Measurements from ENCODE around the gene IFITM5. TPM values are rescaled to one million over a fixed set of nuclear protein-coding genes. Genes with fewer than 3 reads are reported as not detected.

Gene IFITM5
- total RNA-seq, 3 donors from 2014 or later, result not detected

DNA sequence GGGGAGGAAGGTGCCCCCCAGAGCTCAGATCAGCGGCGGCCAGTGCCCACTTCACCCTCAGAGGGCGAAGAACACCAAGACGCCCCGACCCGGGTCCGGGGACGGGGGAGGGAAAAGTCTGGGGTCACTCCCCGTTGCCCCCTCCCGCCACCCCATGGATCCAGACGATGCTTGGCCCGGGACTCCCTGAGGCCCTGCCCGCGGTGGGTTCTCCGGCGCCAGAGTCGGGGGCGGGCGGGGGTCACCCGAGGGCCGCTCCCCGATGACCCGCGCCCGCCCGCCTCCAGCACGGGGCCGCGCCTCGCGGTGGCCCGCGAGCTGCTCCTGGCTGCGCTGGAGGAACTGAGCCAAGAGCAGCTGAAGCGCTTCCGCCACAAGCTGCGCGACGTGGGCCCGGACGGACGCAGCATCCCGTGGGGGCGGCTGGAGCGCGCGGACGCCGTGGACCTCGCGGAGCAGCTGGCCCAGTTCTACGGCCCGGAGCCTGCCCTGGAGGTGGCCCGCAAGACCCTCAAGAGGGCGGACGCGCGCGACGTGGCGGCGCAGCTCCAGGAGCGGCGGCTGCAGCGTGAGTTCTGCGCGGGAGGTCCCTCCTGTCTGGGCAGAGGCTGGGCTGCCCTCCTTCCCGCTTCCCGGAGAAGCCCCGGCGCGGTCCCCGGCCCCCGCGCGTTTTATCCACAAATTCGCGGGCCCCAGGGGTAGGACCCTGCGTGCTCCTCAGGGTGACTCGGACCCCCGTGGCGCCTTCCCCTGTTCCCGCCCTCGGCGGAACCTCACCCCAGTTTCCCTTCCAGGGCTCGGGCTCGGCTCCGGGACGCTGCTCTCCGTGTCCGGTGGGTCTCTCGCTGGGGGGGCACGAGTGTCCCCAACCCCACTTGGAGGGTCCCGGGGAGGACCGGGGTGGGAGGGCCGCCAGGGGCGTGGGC lies 20.0 kb downstream of the IFITM5 start:
- no peak overlapping the region for H3K27ac ChIP-seq
- H3K4me1 ChIP-seq, result no peaks in the 10 kb centered on the region
- TF ChIP-seq POLR2A (IDR thresholded peaks at IDR 0.05) (no peak), POLR2AphosphoS5 (IDR thresholded peaks at IDR 0.05) (no peak), CTCF (IDR thresholded peaks at IDR 0.05) (no peak)
- H3K36me3 ChIP-seq, result no peaks in the 10 kb centered on the region
- intact Hi-C loops (cut with DNase I; ENCODE audit: low total_unique reads), result no loop called here
- peak overlapping the region; percentile 32 to 59 (median 33) for H3K4me3 ChIP-seq
- H3K27me3 ChIP-seq, result peaks cover 24 to 56% of the 10 kb centered on the region in 2 donors
- peaks cover 0 to 4% of the 10 kb centered on the region in 2 donors for H3K9me3 ChIP-seq
- DNase-seq (ENCODE audit: low spot score in 2 of 2), result peak in 1 of 2 donors; percentile 43

DNA sequence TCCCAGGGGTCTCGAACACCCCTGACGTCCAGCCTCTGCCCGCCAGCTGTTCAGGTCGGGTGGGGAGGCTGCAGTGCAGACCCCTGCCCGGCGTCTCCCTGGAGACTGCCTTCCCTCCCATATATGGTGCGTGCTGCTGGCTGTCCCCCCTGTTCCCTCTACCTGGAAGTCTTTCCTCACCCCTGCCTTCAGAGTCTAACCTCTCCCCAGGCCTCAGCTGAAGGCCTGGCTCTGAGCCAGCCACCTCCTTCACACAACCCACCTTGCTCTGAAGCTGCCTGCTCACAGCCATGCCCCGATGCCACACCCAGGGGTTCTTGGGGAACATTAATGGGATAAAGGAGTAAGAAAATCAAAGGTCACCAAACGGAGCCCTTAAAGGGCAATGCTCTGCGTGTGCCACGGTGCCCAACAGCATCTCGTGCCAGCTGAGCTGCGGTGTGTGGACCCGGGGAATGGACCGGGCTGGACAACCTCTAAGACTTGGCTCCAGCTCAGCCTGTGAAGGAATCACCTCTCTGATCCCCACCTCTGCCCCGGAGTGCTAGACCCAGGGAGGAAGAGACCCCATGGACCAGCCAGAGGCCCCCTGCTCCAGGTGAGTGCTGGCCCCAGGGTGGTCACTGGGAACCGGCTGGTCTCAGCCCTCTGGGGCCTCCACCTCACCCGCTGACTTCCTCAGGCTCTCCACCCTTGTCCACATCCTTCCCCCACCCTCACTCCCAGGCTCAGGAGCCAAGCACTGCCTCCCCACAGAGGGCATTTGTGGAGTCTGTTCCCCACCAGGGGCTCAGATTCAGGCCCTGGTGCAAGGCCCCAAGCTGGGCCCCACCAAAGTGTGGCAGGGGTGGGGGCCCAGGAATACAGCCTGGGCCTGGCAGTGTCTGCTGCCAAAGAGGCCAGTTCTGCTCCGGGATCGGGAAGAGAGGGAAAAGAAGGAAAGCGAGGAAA lies 21.1 kb downstream of the IFITM5 start, which contains the start of gene NLRP6:
Gene NLRP6 (plus strand): TSS at position 407 of the 951 bp plus-strand sequence. CDS start 163 bp downstream, at position 570.
- no peaks in the 10 kb centered on the region for H3K4me1 ChIP-seq
- no peak within 1 kb of the TSS for H3K27ac ChIP-seq
- intact Hi-C loops (cut with DNase I; ENCODE audit: low total_unique reads), result no loop called here
- peak in 1 of 2 donors; percentile 35 for DNase-seq (ENCODE audit: low spot score in 2 of 2)
- H3K9me3 ChIP-seq, result peaks cover 0 to 4% of the 10 kb centered on the region in 2 donors
- no peaks in the 10 kb centered on the region for H3K36me3 ChIP-seq
- TF ChIP-seq CTCF (IDR thresholded peaks at IDR 0.05) (no peak), POLR2A (IDR thresholded peaks at IDR 0.05) (no peak), POLR2AphosphoS5 (IDR thresholded peaks at IDR 0.05) (no peak)
- H3K27me3 ChIP-seq, result peaks cover 24 to 50% of the 10 kb centered on the region in 2 donors
- peak within 1 kb of the TSS; percentile 32 to 59 (median 33) for H3K4me3 ChIP-seq

DNA sequence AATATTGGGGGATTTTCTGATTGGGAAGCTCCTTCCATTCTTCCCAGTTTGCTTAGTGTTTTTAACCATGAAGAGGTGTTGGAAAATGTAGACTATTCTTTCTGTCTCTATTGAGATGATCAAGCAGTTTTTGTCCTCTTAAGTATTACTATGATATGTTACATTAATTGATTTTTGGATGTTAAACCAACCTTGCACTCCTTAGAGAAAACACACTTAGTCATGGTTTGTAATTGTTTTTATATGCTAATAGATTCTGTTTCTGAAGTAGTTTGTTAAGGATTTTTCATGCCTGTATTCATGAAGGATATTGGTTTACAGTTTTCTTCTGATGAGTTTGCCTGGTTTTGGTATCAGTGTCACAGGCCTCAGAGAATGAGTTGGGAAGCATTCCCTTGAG lies 23.1 kb downstream of the IFITM5 start:
- Histone ChIP-seq H3K27me3 (peaks cover 13 to 31% of the 10 kb centered on the region in 2 donors), H3K4me3 (no peak overlapping the region), H3K9me3 (peaks cover 0 to 4% of the 10 kb centered on the region in 2 donors), H3K4me1 (no peaks in the 10 kb centered on the region), H3K27ac (no peak overlapping the region), H3K36me3 (no peaks in the 10 kb centered on the region)
- intact Hi-C loops (cut with DNase I; ENCODE audit: low total_unique reads), result no loop called here
- no peak for TF ChIP-seq POLR2AphosphoS5 (IDR thresholded peaks at IDR 0.05)
- TF ChIP-seq CTCF (IDR thresholded peaks at IDR 0.05), result no peak
- no peak for TF ChIP-seq POLR2A (IDR thresholded peaks at IDR 0.05)
- DNase-seq (ENCODE audit: low spot score in 2 of 2), result no peak

DNA sequence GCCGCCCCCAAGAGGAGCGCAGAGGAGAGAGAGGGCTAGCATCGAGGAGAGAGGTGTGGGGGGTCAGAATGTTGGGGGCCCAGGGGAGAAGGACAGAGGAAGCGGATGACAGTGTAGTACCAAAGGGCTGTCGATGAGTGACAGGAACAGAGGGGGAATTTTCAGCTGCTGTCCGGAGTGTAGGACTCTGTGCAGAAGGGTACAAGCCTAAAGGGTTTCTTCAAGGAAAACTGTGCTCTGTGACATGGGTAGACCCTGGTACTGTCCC lies 26.5 kb downstream of the IFITM5 start:
- H3K4me3 ChIP-seq, result no peak overlapping the region
- H3K4me1 ChIP-seq, result no peaks in the 10 kb centered on the region
- intact Hi-C loops (cut with DNase I; ENCODE audit: low total_unique reads), result no loop called here
- no peaks in the 10 kb centered on the region for H3K27me3 ChIP-seq
- no peaks in the 10 kb centered on the region for H3K36me3 ChIP-seq
- H3K27ac ChIP-seq, result no peak overlapping the region
- TF ChIP-seq POLR2A (IDR thresholded peaks at IDR 0.05) (no peak), CTCF (IDR thresholded peaks at IDR 0.05) (no peak), POLR2AphosphoS5 (IDR thresholded peaks at IDR 0.05) (no peak)
- no peak for DNase-seq (ENCODE audit: low spot score in 2 of 2)
- peaks cover 0 to 4% of the 10 kb centered on the region in 2 donors for H3K9me3 ChIP-seq

All from breast epithelium (tissue), 4 donors.